ENCODE results near the gene MAPKAP1.

The MAPKAP1 gene

DNA sequence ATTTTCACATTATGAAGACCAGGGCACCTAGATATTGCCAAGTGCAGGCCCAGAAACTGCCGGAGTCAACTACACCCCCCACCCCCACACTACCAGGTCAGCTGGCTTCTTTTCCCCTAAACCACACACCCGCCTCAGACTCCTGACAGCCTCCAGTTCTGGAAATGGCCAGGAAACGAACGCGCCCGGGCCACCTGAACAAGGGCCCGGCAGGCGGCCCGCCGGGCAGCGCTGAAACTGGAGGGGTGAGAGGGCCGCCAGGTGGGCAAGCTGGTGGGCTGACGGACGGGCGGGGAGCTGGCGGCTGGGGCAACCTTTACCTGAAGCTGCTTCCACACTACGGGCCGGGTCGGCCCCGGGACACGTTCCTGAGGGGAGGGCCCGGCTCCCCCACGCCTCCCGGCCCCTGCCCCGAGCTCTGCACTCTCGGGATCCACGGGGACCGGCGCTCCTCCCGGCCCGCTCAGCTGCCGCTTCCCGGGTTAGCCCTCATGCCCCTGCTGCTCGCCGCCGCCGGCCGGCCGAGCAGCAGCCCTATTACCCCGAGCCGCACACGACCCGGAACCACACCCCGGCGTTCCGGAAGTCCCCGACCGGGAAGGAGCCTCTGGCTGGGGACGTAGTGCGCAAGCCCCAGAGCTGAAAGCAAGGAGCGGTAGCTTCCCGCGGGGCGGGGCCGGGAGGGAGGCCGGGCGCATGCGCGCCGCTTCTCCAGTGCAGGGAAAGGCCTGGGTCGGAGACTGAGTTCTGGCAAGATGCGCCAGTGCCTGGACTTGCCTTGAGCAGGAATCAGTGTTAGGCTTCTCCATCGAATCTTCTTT is at the start of gene MAPKAP1:
TSS of gene MAPKAP1 (minus strand) at position 558 of the 821 bp plus-strand sequence. CDS start 34,634 bp downstream, outside the sequence.
- no peak for TF ChIP-seq TEAD4 (IDR thresholded peaks at IDR 0.05)
- TF ChIP-seq, protein P1, sequence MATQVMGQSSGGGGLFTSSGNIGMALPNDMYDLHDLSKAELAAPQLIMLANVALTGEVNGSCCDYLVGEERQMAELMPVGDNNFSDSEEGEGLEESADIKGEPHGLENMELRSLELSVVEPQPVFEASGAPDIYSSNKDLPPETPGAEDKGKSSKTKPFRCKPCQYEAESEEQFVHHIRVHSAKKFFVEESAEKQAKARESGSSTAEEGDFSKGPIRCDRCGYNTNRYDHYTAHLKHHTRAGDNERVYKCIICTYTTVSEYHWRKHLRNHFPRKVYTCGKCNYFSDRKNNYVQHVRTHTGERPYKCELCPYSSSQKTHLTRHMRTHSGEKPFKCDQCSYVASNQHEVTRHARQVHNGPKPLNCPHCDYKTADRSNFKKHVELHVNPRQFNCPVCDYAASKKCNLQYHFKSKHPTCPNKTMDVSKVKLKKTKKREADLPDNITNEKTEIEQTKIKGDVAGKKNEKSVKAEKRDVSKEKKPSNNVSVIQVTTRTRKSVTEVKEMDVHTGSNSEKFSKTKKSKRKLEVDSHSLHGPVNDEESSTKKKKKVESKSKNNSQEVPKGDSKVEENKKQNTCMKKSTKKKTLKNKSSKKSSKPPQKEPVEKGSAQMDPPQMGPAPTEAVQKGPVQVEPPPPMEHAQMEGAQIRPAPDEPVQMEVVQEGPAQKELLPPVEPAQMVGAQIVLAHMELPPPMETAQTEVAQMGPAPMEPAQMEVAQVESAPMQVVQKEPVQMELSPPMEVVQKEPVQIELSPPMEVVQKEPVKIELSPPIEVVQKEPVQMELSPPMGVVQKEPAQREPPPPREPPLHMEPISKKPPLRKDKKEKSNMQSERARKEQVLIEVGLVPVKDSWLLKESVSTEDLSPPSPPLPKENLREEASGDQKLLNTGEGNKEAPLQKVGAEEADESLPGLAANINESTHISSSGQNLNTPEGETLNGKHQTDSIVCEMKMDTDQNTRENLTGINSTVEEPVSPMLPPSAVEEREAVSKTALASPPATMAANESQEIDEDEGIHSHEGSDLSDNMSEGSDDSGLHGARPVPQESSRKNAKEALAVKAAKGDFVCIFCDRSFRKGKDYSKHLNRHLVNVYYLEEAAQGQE (IDR thresholded peaks at IDR 0.05; ENCODE audit: low read depth) = no peak
- 0 out of 2 replicates have a peak, but pooled peaks have one; percentile 4 for TF ChIP-seq NFIC (IDR thresholded peaks at IDR 0.05)
- no peak for TF ChIP-seq ZBTB7A (IDR thresholded peaks at IDR 0.05; ENCODE audit: low read depth)
- TF ChIP-seq, protein P2, sequence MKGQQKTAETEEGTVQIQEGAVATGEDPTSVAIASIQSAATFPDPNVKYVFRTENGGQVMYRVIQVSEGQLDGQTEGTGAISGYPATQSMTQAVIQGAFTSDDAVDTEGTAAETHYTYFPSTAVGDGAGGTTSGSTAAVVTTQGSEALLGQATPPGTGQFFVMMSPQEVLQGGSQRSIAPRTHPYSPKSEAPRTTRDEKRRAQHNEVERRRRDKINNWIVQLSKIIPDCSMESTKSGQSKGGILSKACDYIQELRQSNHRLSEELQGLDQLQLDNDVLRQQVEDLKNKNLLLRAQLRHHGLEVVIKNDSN (IDR thresholded peaks at IDR 0.05) = 0 out of 2 replicates have a peak, but pooled peaks have one; percentile 27
- TF ChIP-seq TCF12 (IDR thresholded peaks at IDR 0.05; ENCODE audit: low read depth) = peak; percentile 76; the same call in 1 of the 2 replicates
- TF ChIP-seq EP300 (IDR thresholded peaks at IDR 0.05; ENCODE audit: borderline replicate concordance) = no peak
- TF ChIP-seq CEBPB (IDR thresholded peaks at IDR 0.05) = no peak; the same call in 1 of the 2 replicates
- TF ChIP-seq, protein P3, sequence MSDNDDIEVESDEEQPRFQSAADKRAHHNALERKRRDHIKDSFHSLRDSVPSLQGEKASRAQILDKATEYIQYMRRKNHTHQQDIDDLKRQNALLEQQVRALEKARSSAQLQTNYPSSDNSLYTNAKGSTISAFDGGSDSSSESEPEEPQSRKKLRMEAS (IDR thresholded peaks at IDR 0.05) = peak; percentile 68
- TF ChIP-seq YY1 (IDR thresholded peaks at IDR 0.05; ENCODE audit: low read depth) = peak; percentile 71
- TF ChIP-seq TAF1 (IDR thresholded peaks at IDR 0.05; ENCODE audit: low read depth) = peak; percentile 78
- TF ChIP-seq CREB1 (IDR thresholded peaks at IDR 0.05; ENCODE audit: low read depth) = no peak
- TF ChIP-seq RAD21 (IDR thresholded peaks at IDR 0.05; ENCODE audit: low read depth) = no peak
- no peak for TF ChIP-seq EGR1 (IDR thresholded peaks at IDR 0.05)
- 0 out of 2 replicates have a peak, but pooled peaks have one; percentile 22 for TF ChIP-seq FOXM1 (IDR thresholded peaks at IDR 0.05; ENCODE audit: borderline replicate concordance, low read depth)

DNA sequence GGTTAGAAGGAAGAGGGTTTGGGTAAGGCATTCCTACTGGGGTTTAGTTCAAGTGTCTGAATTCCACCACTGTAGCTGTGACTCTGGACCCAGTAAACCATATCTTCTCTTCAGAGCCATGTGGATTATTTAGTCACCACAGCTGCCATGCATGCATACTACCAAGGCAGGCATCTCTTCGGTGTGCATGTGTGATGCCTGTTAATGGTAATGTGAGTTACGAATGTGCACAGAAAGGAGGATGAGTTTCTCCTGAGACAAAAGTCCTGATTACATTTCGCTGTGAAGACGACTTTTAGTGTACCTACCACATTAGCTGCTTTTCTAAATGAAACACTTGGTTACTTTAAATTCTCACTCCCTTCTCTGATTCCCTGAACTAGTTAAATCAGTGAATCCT is 49.5 kb upstream of the MAPKAP1 start:
- TF ChIP-seq TCF12 (IDR thresholded peaks at IDR 0.05; ENCODE audit: low read depth) (no peak), CEBPB (IDR thresholded peaks at IDR 0.05) (no peak), YY1 (IDR thresholded peaks at IDR 0.05; ENCODE audit: low read depth) (no peak), RAD21 (IDR thresholded peaks at IDR 0.05; ENCODE audit: low read depth) (no peak), ZBTB7A (IDR thresholded peaks at IDR 0.05; ENCODE audit: low read depth) (no peak), NFIC (IDR thresholded peaks at IDR 0.05) (no peak), TAF1 (IDR thresholded peaks at IDR 0.05; ENCODE audit: low read depth) (no peak), CREB1 (IDR thresholded peaks at IDR 0.05; ENCODE audit: low read depth) (no peak), EGR1 (IDR thresholded peaks at IDR 0.05) (no peak), EP300 (IDR thresholded peaks at IDR 0.05; ENCODE audit: borderline replicate concordance) (no peak), TEAD4 (IDR thresholded peaks at IDR 0.05) (no peak), FOXM1 (IDR thresholded peaks at IDR 0.05; ENCODE audit: borderline replicate concordance, low read depth) (no peak)
- TF ChIP-seq, protein P2 (IDR thresholded peaks at IDR 0.05) = no peak
- TF ChIP-seq, protein P1 (IDR thresholded peaks at IDR 0.05; ENCODE audit: low read depth) = no peak
- TF ChIP-seq, protein P3 (IDR thresholded peaks at IDR 0.05) = no peak

DNA sequence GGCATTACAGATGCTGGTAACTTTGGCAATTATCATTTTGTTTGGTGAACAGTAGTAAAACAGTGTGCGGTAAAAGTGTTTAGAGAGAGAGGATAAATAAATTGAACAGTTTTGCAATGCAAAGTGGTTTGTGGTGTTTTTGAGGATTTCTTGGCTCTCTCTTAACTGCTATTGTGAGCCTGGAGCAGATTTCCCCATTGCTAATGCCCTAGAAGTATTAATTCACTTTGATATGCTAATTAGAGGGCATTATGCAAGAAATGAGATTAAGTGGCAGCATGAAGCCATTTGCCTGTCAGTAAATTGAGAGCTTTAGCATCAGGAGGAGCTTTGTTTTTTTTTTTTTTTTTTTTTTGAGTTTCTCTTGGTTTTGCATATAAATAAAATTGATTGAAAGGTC is 48.3 kb upstream of the MAPKAP1 start:
- TF ChIP-seq FOXM1 (IDR thresholded peaks at IDR 0.05; ENCODE audit: borderline replicate concordance, low read depth) = no peak
- TF ChIP-seq CREB1 (IDR thresholded peaks at IDR 0.05; ENCODE audit: low read depth) = no peak

DNA sequence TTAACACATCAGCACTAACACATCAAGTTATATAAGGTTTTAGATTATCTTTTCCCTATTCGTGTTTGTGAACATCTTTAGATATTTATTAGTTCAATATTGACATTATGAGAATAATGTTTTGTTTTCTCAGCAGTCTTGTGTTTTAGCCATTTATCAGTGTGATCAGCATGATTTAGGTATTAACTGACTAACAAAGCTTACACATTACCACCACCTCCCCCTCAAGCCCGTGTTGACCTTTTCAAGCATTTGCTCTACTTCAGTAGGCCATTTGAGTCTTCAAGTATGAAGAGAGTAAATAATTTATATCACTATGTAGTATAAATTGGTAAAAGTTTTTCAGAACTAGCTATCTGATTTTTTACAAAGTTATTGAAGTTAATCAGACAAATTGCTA is 47.1 kb upstream of the MAPKAP1 start:
- TF ChIP-seq FOXM1 (IDR thresholded peaks at IDR 0.05; ENCODE audit: borderline replicate concordance, low read depth) (no peak), NFIC (IDR thresholded peaks at IDR 0.05) (no peak), RAD21 (IDR thresholded peaks at IDR 0.05; ENCODE audit: low read depth) (no peak), EGR1 (IDR thresholded peaks at IDR 0.05) (no peak), TEAD4 (IDR thresholded peaks at IDR 0.05) (no peak), CEBPB (IDR thresholded peaks at IDR 0.05) (no peak)
- TF ChIP-seq, protein P2 (IDR thresholded peaks at IDR 0.05) = no peak
- TF ChIP-seq, protein P3 (IDR thresholded peaks at IDR 0.05) = no peak
- TF ChIP-seq, protein P1 (IDR thresholded peaks at IDR 0.05; ENCODE audit: low read depth) = no peak
